CD4-positive, alpha-beta memory T cell (primary cell): ENCODE data around the gene SPATA2L. TPM values are rescaled to one million over a fixed set of nuclear protein-coding genes. Genes with fewer than 3 reads are reported as not detected.

Experiments used
- CTCF ChIA-PET: fragments of 350-600 bp; sonication (Branson Sonifier 250); formaldehyde crosslinking; loops from one replicate; lab custom pipeline; 2021; ENCODE audit warnings: inconsistent platforms; ENCODE audit not compliant: partially characterized antibody; lab: Charles Lee
- POLR2A ChIA-PET: fragments of 350-600 bp; sonication (Branson Sonifier 250); formaldehyde crosslinking; loops from one replicate; lab custom pipeline; 2021; ENCODE audit not compliant: partially characterized antibody; lab: Charles Lee
- DNase-seq, 5 donors: peaks; one replicate each; pipeline versions ENCODE4 v3.0.0 to v3.0.0-alpha.2; 2020 to 2022; ENCODE audit warnings: mixed read lengths in 1 of 5
- H3K27ac ChIP-seq: one replicate; pipeline ENCODE4 v1.7.0; 2013; ENCODE audit warnings: low read depth, low read length
- H3K27me3 ChIP-seq: 2 replicates; pipeline ENCODE4 v1.7.0; 2013; ENCODE audit warnings: mild to moderate bottlenecking, low read length, moderate library complexity; ENCODE audit not compliant: insufficient read depth
- H3K36me3 ChIP-seq: 2 replicates; pipeline ENCODE4 v1.7.0; 2013; ENCODE audit warnings: mild to moderate bottlenecking, low read length, moderate library complexity; ENCODE audit not compliant: insufficient read depth
- H3K4me1 ChIP-seq: 2 replicates; pipeline ENCODE4 v1.7.0; 2013; ENCODE audit warnings: mild to moderate bottlenecking, low read length, moderate library complexity; ENCODE audit not compliant: insufficient read depth
- H3K4me3 ChIP-seq, 2 donors: one replicate each; pipeline ENCODE4 v1.7.0; 2013; ENCODE audit warnings: low read length in 2 of 2, mild to moderate bottlenecking in 1 of 2
- H3K9me3 ChIP-seq, 2 donors: one replicate each; pipeline ENCODE4 v1.7.0; 2013; ENCODE audit warnings: low read length in 2 of 2, control low read depth in 1 of 2; ENCODE audit not compliant: control insufficient read depth in 1 of 2
- H3K27ac Mint-ChIP-seq, 7 donors: one replicate each; pipeline ENCODE4 v1.8.0; 2020 to 2021; ENCODE audit warnings: mixed read lengths in 7 of 7, mild to moderate bottlenecking in 6 of 7, inconsistent platforms in 3 of 7, moderate library complexity in 3 of 7
- H3K27me3 Mint-ChIP-seq, 2 donors: one replicate each; pipeline ENCODE4 v1.8.0; 2020 to 2021; ENCODE audit warnings: mixed read lengths in 2 of 2
- H3K36me3 Mint-ChIP-seq, 2 donors: one replicate each; pipeline ENCODE4 v1.8.0; 2020 to 2021; ENCODE audit warnings: mixed read lengths in 2 of 2, inconsistent platforms in 1 of 2, mild to moderate bottlenecking in 1 of 2
- H3K4me1 Mint-ChIP-seq, 4 donors: one replicate each; pipeline ENCODE4 v1.8.0; 2020 to 2021; ENCODE audit warnings: mixed read lengths in 4 of 4, mild to moderate bottlenecking in 1 of 4
- H3K4me3 Mint-ChIP-seq, 8 donors: one replicate each; pipeline ENCODE4 v1.8.0; 2020 to 2021; ENCODE audit warnings: mixed read lengths in 8 of 8, mild to moderate bottlenecking in 7 of 8, moderate library complexity in 6 of 8, inconsistent platforms in 3 of 8
- H3K9me3 Mint-ChIP-seq, 8 donors: one replicate each; pipeline ENCODE4 v1.8.0; 2020 to 2021; ENCODE audit warnings: mixed read lengths in 8 of 8, mild to moderate bottlenecking in 5 of 8, inconsistent platforms in 3 of 8, moderate library complexity in 1 of 8
- intact Hi-C: fragments of 100-400 bp; cut with micrococcal nuclease; formaldehyde crosslinking; loops from one replicate; pipeline ENCODE4 v1.15.1; 2023
- polyA plus RNA-seq, 2 donors: library from polyadenylated mRNA; unstranded; fragments of 300-500 nt; fragmentation: Illumina TruSeq; gene quantifications; one replicate each; pipeline ENCODE4 v1.2.3, GENCODE V29; 2021
- total RNA-seq, 2 experiments: library from RNA; stranded (reverse); gene quantifications; one replicate each; pipeline ENCODE4 v1.2.3, GENCODE V29; 2021

Gene SPATA2L, protein sequence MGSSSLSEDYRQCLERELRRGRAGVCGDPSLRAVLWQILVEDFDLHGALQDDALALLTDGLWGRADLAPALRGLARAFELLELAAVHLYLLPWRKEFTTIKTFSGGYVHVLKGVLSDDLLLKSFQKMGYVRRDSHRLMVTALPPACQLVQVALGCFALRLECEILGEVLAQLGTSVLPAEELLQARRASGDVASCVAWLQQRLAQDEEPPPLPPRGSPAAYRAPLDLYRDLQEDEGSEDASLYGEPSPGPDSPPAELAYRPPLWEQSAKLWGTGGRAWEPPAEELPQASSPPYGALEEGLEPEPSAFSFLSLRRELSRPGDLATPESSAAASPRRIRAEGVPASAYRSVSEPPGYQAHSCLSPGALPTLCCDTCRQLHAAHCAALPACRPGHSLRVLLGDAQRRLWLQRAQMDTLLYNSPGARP
- total RNA-seq (10 to 100 TPM; 12.7 to 13.1 TPM), polyA plus RNA-seq (10 to 100 TPM in 1 of 2 donors, 1 to 10 TPM in 1; 5.4 to 13.0 TPM)

DNA sequence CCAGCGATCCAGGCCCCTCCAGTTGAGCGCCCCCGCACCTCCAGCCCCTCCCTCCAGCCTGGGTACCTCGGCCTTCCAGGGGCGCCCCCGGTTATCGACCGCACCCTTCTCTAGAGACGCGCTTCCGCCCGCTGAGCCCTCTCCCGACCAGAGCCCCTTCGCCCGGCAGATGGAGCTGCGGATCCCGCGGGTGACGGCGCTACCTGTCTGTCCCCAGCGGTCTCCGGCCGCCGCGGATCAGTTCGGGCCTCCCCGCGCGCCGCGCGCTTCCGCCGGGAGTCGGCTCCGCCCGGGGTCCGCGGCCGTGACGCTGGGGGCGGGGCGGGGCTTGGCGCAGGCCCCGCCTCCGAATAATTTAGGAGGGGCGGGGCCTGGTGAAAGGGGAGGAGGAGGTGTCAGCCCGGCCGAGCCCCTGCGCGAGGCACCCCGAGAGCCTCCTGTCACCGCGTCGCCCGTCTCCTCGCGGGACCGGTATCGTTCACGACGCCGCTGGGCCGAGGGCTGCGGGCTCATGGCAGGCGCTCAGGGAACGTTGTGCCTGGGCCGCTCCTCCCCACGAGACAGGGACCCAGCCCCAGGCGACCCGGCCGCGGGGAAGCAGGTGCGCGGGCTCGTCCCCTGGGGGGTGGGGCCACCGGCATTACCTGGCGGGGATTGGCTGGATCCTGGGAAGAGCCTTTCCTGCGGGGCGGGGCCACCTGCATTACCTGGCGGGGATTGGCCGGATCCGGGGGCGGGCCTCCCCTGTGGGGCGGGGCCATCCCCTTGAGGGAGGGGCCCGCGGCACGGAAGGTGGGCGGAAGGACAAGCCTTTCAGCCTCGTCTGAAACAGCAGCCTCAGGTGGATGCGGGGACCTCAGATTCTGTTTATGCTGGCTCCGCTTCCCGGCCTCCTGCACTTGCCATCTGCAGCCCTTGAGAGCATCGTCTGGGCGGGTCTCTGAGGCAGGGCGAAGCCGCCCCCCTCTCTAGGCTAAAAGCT is at the start of gene SPATA2L:
Gene SPATA2L (minus strand): TSS at position 281 of the 982 bp plus-strand sequence. CDS start 473 bp downstream, outside the sequence.
- H3K36me3 Mint-ChIP-seq, result peaks cover 0 to 10% of the 10 kb centered on the region in 2 donors

DNA sequence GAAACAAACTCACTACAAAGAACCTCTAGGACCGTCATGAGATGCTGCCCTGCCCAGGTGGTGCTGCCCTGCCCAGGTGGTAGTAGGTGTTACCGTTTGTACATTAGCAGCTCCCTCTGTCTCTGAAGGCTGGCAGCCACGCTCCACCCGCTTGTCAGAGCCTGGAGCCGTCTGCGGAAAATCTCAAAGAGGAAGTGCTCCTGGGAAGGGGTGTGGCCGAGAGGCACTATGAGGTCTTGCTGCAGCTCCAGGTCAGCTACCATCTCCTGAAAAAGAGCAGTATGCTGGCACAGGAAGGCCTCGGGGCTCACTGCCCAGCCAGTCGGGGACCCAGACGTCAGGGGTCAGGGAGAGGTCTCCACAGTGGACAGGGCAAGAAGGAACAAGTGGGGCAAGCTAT is 48.1 kb upstream of the SPATA2L start:
- peak overlapping the region in 2 of 7 donors; percentile 57 to 70 for H3K27ac Mint-ChIP-seq
- ChIA-PET CTCF (interaction anchor here (1.3 kb wide), 1 partner anchor 43 kb away, joined by 4 read pairs; no protein-coding TSS in a partner anchor), POLR2A (interaction anchor here (1.0 to 3.8 kb wide), 2 partner anchors 8 to 29 kb away, joined by 3 to 18 read pairs; partner anchors contain the start of gene VPS9D1)
- H3K9me3 Mint-ChIP-seq, result no peaks in the 10 kb centered on the region
- no peak overlapping the region for H3K27ac ChIP-seq
- no peak overlapping the region for H3K4me3 Mint-ChIP-seq
- H3K4me1 Mint-ChIP-seq, result peaks cover 2 to 21% (median 4%) of the 10 kb centered on the region in 4 donors
- no peaks in the 10 kb centered on the region for H3K9me3 ChIP-seq
- H3K36me3 Mint-ChIP-seq, result peaks cover 0 to 4% of the 10 kb centered on the region in 2 donors
- no peaks in the 10 kb centered on the region for H3K27me3 Mint-ChIP-seq
- DNase-seq, result no peak
- no peaks in the 10 kb centered on the region for H3K4me1 ChIP-seq
- H3K36me3 ChIP-seq, result no peaks in the 10 kb centered on the region
- H3K4me3 ChIP-seq, result no peak overlapping the region
- no peaks in the 10 kb centered on the region for H3K27me3 ChIP-seq
- intact Hi-C loops, result no loop called here

More for the DNA sequence above, at the start of gene SPATA2L:
- Mint-ChIP-seq H3K9me3 (no peaks in the 10 kb centered on the region), H3K4me3 (peak within 1 kb of the TSS; percentile 69 to 87 (median 82)), H3K27me3 (no peaks in the 10 kb centered on the region), H3K27ac (peak within 1 kb of the TSS; percentile 84 to 95 (median 92)), H3K4me1 (peaks cover 9 to 34% (median 20%) of the 10 kb centered on the region in 4 donors)
- Histone ChIP-seq H3K4me1 (peaks cover 30% of the 10 kb centered on the region), H3K9me3 (no peaks in the 10 kb centered on the region), H3K4me3 (peak within 1 kb of the TSS; percentile 34 to 64), H3K27ac (peak within 1 kb of the TSS; percentile 80), H3K27me3 (no peaks in the 10 kb centered on the region), H3K36me3 (no peaks in the 10 kb centered on the region)
- DNase-seq, result peak; percentile 97 to 100 (median 99)
- ChIA-PET POLR2A (interaction anchor here (1.0 to 6.0 kb wide), 15 partner anchors 11 to 171 kb away, joined by 3 to 59 read pairs (median 8); partner anchors contain the start of genes CDK10, CHMP1A, SPATA33 and TCF25), CTCF (interaction anchor here (0.6 to 15.1 kb wide), 11 partner anchors 7 to 208 kb away, joined by 3 to 293 read pairs (median 18); partner anchors contain the start of genes CDK10 and TCF25)
- intact Hi-C loops, result loop anchor here (1.0 kb wide), 2 partner anchors 21 to 44 kb away; partner anchors contain the start of genes CHMP1A and SPATA33

DNA sequence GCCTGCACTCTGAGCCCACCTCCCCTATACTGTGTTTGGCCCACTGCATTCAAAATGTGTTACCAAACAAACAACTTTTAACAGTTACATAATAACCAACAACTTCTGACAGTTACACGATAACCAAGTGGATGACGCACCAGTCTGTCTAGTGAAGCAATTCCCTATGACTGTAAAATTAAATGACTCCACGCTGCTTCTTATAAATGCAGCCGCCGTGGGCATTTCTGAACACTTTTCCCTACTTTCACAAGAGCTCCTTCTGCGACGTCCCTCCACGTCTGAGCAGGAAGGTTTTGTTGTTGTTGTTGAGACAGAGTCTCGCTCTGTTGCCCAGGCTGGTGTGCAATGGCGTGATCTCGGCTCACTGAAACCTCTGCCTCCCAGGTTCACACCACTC is 47.4 kb upstream of the SPATA2L start:
- intact Hi-C loops, result no loop called here
- no peak for DNase-seq
- Histone ChIP-seq H3K27me3 (no peaks in the 10 kb centered on the region), H3K9me3 (no peaks in the 10 kb centered on the region), H3K4me3 (no peak overlapping the region), H3K36me3 (no peaks in the 10 kb centered on the region), H3K27ac (no peak overlapping the region), H3K4me1 (no peaks in the 10 kb centered on the region)
- no peaks in the 10 kb centered on the region for H3K9me3 Mint-ChIP-seq
- peaks cover 2 to 22% (median 4%) of the 10 kb centered on the region in 4 donors for H3K4me1 Mint-ChIP-seq
- no peaks in the 10 kb centered on the region for H3K27me3 Mint-ChIP-seq
- peak overlapping the region in 1 of 7 donors; percentile 11 for H3K27ac Mint-ChIP-seq
- H3K4me3 Mint-ChIP-seq, result no peak overlapping the region
- CTCF ChIA-PET, result interaction anchor here (1.3 kb wide), 1 partner anchor 43 kb away, joined by 4 read pairs; no protein-coding TSS in a partner anchor
- peaks cover 0 to 4% of the 10 kb centered on the region in 2 donors for H3K36me3 Mint-ChIP-seq
- POLR2A ChIA-PET, result interaction anchor here (0.8 to 3.8 kb wide), 3 partner anchors 8 to 28 kb away, joined by 3 to 18 read pairs (median 4); partner anchors contain the start of gene VPS9D1

DNA sequence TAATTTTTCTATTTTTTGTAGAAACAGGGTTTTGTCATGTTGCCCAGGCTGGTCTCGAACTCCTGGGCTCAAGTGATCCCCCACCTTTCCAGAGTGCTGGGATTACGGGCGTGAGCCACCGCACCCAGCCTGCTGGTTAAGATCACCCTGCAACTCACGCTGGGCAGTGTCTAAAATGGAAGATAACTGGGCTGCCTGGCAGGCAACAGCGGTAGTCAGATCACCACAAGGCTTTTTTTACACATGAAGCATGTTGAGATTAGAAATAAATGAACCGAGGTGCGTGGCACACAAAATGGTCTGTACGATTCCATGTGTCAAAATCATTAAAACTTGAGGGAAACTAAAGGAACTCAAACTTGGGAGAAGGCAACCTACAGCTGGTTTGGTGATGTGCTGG is 46.6 kb upstream of the SPATA2L start:
- H3K9me3 ChIP-seq, result no peaks in the 10 kb centered on the region
- no peaks in the 10 kb centered on the region for H3K9me3 Mint-ChIP-seq
- peaks cover 5 to 23% (median 6%) of the 10 kb centered on the region in 4 donors for H3K4me1 Mint-ChIP-seq
- ChIA-PET CTCF (interaction anchor here (1.3 kb wide), 1 partner anchor 42 kb away, joined by 4 read pairs; no protein-coding TSS in a partner anchor), POLR2A (interaction anchor here (0.8 kb wide), 1 partner anchor 11 kb away, joined by 4 read pairs; no protein-coding TSS in a partner anchor)
- H3K4me3 Mint-ChIP-seq, result no peak overlapping the region
- peaks cover 0 to 6% of the 10 kb centered on the region in 2 donors for H3K36me3 Mint-ChIP-seq
- H3K4me1 ChIP-seq, result peaks cover 5% of the 10 kb centered on the region
- intact Hi-C loops, result no loop called here
- H3K4me3 ChIP-seq, result no peak overlapping the region
- DNase-seq, result no peak
- no peaks in the 10 kb centered on the region for H3K36me3 ChIP-seq
- H3K27me3 ChIP-seq, result no peaks in the 10 kb centered on the region
- H3K27me3 Mint-ChIP-seq, result no peaks in the 10 kb centered on the region
- H3K27ac Mint-ChIP-seq, result peak overlapping the region in 1 of 7 donors; percentile 11
- no peak overlapping the region for H3K27ac ChIP-seq

DNA sequence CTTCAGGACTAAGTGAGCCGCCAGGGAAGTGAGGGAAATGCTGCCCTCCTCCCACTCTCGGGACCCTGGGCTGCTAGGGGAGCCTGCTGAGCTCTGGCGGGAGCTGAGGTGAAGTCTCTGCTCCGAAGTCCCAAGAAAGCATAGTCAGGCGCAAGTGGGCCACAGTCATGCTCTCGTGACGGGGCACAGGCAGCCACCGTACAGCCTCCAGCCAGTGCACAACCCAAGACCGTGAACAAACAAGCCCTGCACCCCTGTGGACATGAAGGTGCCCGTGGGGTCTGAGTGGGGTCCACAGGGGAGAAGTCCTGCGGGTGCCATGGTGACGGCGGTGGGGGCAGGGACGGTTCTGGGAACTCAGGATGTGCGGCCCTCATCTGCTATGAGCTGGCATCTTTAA is 44.5 kb upstream of the SPATA2L start:
- H3K9me3 ChIP-seq, result no peaks in the 10 kb centered on the region
- CTCF ChIA-PET, result interaction anchor here (1.1 to 1.6 kb wide), 2 partner anchors 40 to 115 kb away, joined by 4 to 7 read pairs; no protein-coding TSS in a partner anchor
- H3K36me3 Mint-ChIP-seq, result peaks cover 0 to 10% of the 10 kb centered on the region in 2 donors
- H3K36me3 ChIP-seq, result no peaks in the 10 kb centered on the region
- no peak overlapping the region for H3K27ac ChIP-seq
- DNase-seq, result no peak
- H3K27me3 Mint-ChIP-seq, result no peaks in the 10 kb centered on the region
- POLR2A ChIA-PET, result interaction anchor here (1.5 to 1.6 kb wide), 2 partner anchors 20 to 22 kb away, joined by 3 to 4 read pairs; no protein-coding TSS in a partner anchor
- no peak overlapping the region for H3K4me3 ChIP-seq
- peaks cover 7 to 22% (median 13%) of the 10 kb centered on the region in 4 donors for H3K4me1 Mint-ChIP-seq
- peak overlapping the region in 1 of 7 donors; percentile 25 for H3K27ac Mint-ChIP-seq
- H3K27me3 ChIP-seq, result no peaks in the 10 kb centered on the region
- H3K4me3 Mint-ChIP-seq, result no peak overlapping the region
- no peaks in the 10 kb centered on the region for H3K9me3 Mint-ChIP-seq
- intact Hi-C loops, result no loop called here
- H3K4me1 ChIP-seq, result peaks cover 11% of the 10 kb centered on the region

DNA sequence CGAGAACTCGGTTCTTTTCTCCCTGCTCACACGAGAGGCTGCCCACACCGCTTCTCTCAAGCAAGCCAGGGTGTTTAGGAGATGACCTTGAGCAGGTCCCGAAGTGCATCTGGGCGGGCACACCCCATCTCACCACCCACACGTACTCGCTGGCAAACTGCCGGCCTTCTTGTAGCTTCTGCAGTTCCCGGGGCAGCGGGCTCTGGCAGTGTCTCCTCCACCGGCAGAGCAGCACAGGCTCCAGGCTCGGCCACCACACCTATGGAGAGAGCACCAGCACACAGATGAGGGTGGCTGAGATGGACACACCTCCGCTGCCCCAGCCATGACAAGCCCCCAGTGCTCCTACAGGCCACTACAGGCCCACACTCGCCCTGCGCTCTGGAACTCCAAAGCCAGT is 43.3 kb upstream of the SPATA2L start:
- Mint-ChIP-seq H3K36me3 (peaks cover 5 to 20% of the 10 kb centered on the region in 2 donors), H3K4me3 (no peak overlapping the region), H3K27me3 (no peaks in the 10 kb centered on the region), H3K4me1 (peaks cover 7 to 23% (median 14%) of the 10 kb centered on the region in 4 donors), H3K9me3 (no peaks in the 10 kb centered on the region), H3K27ac (peak overlapping the region in 2 of 7 donors; percentile 27 to 46)
- Histone ChIP-seq H3K9me3 (no peaks in the 10 kb centered on the region), H3K27ac (no peak overlapping the region), H3K4me3 (no peak overlapping the region), H3K4me1 (peaks cover 11% of the 10 kb centered on the region), H3K36me3 (peaks cover 10% of the 10 kb centered on the region), H3K27me3 (no peaks in the 10 kb centered on the region)
- intact Hi-C loops, result no loop called here
- no peak for DNase-seq
- CTCF ChIA-PET, result no interaction called here
- POLR2A ChIA-PET, result interaction anchor here (1.0 to 1.5 kb wide), 2 partner anchors 18 to 45 kb away, joined by 4 read pairs; no protein-coding TSS in a partner anchor
